ENCODE data around the gene EAPP. TPM values are rescaled to one million over a fixed set of nuclear protein-coding genes. Genes with fewer than 3 reads are reported as not detected.
"Not testable (repeated sequence)": the region's sequence is repeated elsewhere in the genome, so short reads cannot be mapped to it uniquely, and the experiment has no call there.

EAPP gene
- total RNA-seq, 1 donor from 2014 or later = 37.7 TPM

GRCh38 chr14:34488528-34488927, 51.0 kb downstream of the EAPP start:
- DNase-seq (ENCODE audit: low read depth in 2 of 2) = no peak

GRCh38 chr14:34484726-34485125, 54.8 kb downstream of the EAPP start:
- DNase-seq (ENCODE audit: low read depth in 2 of 2) = no peak

- no peak for DNase-seq (ENCODE audit: low read depth in 2 of 2)
These were observed 57.0 kb downstream of the EAPP start for GRCh38 chr14:34482463-34482862.

- DNase-seq (ENCODE audit: low read depth in 2 of 2) = no peak
These were observed 59.8 kb downstream of the EAPP start for GRCh38 chr14:34479694-34480093.

- DNase-seq (ENCODE audit: low read depth in 2 of 2) = no peak
These were observed 61.2 kb downstream of the EAPP start for GRCh38 chr14:34478261-34478660.

GRCh38 chr14:34476036-34476435, 63.5 kb downstream of the EAPP start:
- DNase-seq (ENCODE audit: low read depth in 2 of 2) = not testable (repeated sequence)

- DNase-seq (ENCODE audit: low read depth in 2 of 2) = no peak
These were observed 64.3 kb downstream of the EAPP start for GRCh38 chr14:34475163-34475562.

GRCh38 chr14:34474187-34474679, 65.3 kb downstream of the EAPP start:
- no peak for DNase-seq (ENCODE audit: low read depth in 2 of 2)

GRCh38 chr14:34472706-34473279, 66.7 kb downstream of the EAPP start:
- DNase-seq (ENCODE audit: low read depth in 2 of 2) = no peak

- no peak for DNase-seq (ENCODE audit: low read depth in 2 of 2)
These were observed 69.2 kb downstream of the EAPP start for GRCh38 chr14:34470319-34470718.

- no peak for DNase-seq (ENCODE audit: low read depth in 2 of 2)
These were observed 72.8 kb downstream of the EAPP start for GRCh38 chr14:34466691-34467090.

Other genes with a start within 250 kb of the EAPP start
- gene SPTSSA, start 77.5 kb downstream of the EAPP start, total RNA-seq = 18.4 and 24.0 TPM in 2 replicates
- 78.9 and 80.5 TPM in 2 replicates for gene SNX6, start 90.4 kb upstream of the EAPP start, total RNA-seq
- gene CFL2, start 174.9 kb upstream of the EAPP start, total RNA-seq = 42.5 and 56.5 TPM in 2 replicates

Measured in dermis microvascular lymphatic vessel endothelial cell (primary cell).